ENCODE measurements around the gene KRT39. TPM values are rescaled to one million over a fixed set of nuclear protein-coding genes. Genes with fewer than 3 reads are reported as not detected.
A peak's percentile ranks its signal among the peaks of the same experiment; 100 is the strongest.
"Not testable (repeated sequence)": the region's sequence is repeated elsewhere in the genome, so short reads cannot be mapped to it uniquely, and the experiment has no call there.

KRT39 gene
- total RNA-seq, 1 experiment from 2014 or later, result not detected

DNA sequence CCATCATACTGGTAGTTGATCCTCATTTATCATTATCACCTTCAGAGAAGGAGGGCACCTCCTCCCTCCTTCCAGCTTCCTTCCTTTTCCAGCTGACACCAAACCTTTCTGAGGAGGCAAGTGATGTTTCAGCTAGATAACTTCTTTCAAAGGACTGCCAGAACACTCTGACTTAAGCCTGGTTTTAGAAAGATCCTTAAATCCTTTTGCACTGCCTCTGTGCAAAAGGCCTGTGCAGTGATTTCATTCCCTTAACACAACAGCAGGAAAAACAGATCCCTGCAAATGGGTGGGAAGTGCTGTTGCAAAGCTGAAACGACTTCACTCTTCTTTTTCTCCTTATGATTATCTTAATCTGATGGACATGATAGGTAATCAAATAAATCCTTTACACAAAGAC lies 22.2 kb downstream of the KRT39 start:
- no peak for DNase-seq (ENCODE audit: extremely low read depth, low read depth)

DNA sequence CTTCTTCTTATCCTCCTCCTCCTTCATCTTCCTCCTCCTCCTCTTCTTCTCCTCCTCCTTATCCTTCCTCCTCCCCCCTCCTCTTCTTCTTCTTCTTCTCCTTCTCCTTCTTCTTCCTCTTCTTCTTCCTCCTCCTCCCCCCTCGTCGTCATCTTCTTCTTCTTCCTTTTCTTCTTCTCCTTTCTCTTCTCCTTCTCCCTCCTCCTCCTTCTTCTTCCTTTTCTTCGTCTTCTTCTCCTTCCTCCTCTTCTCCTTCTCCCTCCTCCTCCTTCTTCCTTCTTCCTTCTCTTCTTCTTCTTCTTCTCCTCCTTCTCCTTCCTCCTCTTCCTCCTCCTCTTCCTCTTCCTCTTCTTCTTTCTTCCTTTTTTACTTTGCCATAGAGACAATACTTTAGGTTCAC lies 24.2 kb downstream of the KRT39 start:
- no peak for DNase-seq (ENCODE audit: extremely low read depth, low read depth)

DNA sequence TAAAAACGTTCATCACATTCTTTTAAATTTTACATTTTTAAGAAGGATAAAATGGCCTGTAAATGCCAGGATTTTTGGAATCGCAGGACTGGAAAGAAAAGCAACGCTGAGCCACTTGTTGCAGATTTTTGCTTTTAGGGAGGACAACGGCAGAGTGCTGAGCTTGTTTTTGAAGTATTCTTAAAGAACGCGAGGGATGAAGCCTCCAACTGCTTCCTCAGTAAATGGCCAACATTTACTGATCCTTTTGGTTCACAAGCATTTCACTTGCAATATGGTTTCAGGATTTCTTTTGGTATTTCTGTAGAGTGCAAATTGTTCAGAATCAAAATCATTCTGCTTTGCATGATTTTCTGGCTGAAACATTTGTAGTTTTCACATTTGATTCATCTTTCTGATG lies 26.5 kb downstream of the KRT39 start:
- no peak for DNase-seq (ENCODE audit: extremely low read depth, low read depth)

DNA sequence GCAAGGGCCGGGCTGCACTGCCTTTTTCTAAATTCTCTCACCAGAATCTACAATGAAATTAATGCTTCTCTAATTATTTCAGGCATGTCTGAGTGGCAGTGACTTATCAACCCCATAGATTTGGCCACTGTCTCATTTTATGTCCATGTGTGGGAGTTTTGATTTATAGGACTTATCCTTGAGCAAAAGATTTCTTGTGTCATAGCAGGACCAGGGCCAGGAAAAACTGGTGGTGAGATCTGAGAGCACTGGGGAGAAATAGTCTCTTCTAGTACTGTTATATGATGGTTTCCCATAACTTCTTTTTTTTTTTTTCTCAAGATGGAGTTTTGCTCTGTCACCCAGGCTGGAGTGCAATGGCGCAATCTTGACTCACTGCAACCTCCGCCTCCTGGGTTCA lies 27.8 kb downstream of the KRT39 start:
- no peak for DNase-seq (ENCODE audit: extremely low read depth, low read depth)

DNA sequence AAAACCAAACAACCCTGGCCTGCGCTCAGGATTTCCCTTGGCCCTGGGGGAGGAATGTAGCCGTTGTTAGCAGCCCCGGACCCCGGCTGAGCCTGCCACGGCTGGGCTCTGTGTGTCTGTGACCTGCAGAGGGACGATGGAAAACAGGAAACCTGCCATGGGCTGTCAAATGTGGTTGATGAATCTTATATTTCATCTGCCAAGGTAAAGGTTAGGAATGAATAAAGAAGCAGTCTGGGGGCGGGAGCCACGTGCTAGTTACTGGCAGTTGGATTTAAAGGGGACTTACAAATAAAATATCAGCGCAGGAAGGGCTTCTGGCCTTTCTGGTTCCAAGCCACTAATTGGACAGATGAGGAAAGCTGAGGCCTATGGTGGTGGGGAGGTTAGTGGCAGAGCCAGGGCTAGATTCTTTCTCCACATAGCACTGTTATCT lies 29.3 kb downstream of the KRT39 start, which contains the start of gene KRT23:
TSS of gene KRT23 (minus strand) at position 263 of the 436 bp plus-strand sequence. CDS start 1,043 bp downstream, outside the sequence.
- no peak for DNase-seq (ENCODE audit: extremely low read depth, low read depth)

DNA sequence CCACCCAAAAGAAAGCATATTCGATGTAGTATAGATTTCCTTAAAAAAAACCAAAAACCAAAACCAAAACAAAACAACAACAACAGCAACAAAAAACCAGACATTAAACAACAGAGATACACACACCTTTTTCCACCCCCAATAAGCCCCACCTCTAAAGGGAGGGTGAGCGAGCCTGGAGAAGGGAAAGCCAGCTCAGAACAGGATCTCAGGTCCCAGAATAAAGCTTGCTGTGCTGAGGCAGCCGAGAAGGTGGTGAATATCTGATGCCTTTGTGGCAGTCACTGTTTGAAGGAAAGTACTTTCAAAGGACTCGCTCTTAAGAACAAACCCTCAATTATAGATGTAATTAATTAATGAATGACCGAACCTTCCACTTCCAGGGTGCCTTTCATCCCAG lies 29.8 kb downstream of the KRT39 start:
- no peak for DNase-seq (ENCODE audit: extremely low read depth, low read depth)

DNA sequence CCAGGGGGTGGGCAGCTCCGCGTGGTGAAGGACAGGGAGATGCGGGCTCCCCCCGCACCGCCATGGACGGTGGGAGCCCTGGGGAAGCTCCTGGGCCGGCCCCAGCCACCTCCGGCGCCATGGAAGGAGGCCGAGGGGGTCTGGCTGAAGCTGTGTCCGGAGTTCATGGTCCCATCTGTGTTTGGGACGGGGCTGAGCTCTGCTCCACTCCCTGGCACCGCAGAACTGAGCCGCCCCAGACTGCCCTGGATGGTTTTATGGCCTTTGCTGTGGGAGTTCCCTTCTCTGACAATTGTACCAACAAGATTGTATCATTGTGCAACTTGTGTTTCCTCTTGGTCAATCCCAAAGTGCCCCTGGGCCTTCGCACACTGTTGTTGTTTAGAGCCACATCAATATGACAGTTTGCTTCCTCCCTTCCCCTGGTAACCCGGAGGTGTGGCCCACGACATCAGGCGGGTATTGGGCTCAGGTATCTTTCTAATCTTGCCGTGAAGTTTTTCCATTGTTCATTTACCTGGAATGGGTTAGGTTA lies 30.2 kb downstream of the KRT39 start:
- no peak for DNase-seq (ENCODE audit: extremely low read depth, low read depth)

DNA sequence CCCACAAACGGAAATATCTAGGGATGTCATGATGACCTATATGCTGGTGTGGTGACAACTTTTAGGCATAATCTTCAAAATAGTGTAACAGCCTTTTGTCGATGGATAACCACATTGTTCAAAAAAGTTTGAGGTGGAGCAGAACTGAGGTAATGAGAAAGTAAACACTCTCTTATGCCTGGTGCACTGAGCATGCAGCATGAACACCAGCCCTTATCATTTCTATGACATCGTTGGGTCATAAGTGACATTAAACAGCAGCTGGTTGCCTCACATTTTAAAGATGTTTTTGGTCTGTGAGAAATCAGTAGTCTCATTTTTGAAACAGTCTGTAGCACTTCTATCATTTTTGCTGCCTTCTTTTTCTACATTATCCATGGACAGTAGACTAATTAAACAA lies 31.1 kb downstream of the KRT39 start:
- DNase-seq (ENCODE audit: extremely low read depth, low read depth), result no peak

DNA sequence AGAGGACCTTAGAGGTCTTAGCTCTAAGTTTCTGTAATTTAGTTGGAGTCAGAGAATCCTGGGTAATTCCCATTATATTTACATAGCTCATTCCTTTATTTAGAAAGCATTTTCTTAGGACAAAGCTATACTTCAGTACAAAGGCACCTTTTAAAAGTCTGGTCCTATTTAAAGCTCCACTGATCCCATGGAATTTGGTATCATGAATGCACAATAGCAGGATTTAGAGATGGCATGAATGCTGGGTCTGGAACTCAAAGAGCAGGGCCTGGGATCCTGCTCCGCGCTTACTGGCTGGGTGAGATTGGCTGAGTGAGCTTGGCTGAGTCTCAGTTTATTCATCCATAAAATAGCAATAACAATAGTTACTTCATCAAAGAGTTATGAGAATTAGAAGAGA lies 34.1 kb downstream of the KRT39 start:
- no peak for DNase-seq (ENCODE audit: extremely low read depth, low read depth)

DNA sequence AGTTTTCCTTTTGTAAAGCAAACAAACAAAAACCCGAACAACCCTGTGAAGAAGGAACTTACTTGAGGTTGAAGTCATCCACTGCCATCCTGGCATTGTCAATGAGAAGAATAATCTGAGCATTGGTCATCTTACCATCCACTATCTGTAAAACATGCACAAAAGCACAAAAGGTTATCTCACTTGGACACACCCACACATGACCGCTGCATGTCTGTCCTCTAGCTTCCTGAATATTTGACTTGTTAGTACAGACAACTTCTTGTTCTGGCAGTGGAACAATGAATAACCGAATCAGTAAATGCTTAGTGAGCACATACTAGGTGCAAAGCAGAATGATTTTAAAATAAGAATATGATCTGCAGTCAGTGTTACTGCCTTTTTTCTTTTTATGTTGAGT lies 35.4 kb downstream of the KRT39 start:
- no peak for DNase-seq (ENCODE audit: extremely low read depth, low read depth)

DNA sequence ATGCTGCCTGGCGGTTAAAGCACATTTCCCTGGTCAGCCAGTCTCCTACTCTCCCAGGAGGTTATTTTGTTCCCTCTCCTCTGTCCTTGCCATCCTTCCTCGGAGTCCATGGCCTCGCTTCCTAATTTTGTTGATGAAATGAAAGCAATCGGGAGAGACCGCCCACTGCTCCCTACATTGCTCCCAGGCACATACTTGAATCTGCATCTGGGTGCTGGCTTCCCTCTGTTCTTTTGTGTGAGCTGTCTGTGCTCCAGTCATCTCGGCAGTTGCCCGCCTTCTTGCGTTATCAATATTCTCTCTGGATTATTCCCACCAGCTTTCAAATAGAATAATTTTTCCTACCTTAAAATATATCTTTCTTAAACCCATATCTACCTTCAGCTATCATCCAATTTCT lies 40.4 kb downstream of the KRT39 start:
- DNase-seq (ENCODE audit: extremely low read depth, low read depth), result no peak

DNA sequence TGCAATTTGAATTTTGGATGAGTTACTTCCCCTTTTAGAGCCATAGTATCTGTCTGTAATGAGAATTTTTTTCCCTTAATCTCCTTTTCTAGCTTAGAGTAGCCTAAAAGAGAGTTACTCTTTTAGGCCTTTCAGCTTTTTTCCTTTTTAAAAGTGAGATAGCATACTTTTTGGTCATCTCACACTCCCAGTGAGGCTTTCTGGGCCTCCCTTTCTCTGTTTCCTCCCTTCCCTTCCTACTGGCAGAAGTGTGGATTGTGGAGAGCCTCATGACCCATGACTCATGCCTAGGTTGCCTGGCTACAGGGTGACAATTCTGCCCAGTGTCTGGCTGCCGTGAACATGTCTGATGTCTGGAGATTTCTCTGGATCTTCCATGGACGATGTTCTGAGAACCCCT lies 44.5 kb downstream of the KRT39 start:
- DNase-seq (ENCODE audit: extremely low read depth, low read depth), result peak; percentile 38

DNA sequence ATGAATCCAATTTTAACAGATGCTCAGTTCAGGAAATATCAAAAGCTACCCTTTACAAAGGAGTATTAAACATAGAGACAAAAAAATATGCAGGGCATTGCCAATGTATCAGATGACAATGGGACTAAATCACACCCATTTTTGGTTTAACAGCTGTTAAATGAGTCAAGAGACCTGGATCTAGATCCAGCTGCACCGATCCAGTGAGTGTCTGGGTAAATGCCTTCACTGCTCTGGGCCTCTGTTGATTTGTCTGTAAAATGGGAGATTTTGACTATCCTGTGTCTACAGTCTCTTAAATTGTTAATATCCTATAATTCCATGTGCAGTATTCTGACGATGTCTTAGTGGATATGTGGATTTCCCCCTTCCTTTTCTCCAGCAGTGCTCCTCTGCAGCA lies 45.7 kb downstream of the KRT39 start:
- no peak for DNase-seq (ENCODE audit: extremely low read depth, low read depth)

DNA sequence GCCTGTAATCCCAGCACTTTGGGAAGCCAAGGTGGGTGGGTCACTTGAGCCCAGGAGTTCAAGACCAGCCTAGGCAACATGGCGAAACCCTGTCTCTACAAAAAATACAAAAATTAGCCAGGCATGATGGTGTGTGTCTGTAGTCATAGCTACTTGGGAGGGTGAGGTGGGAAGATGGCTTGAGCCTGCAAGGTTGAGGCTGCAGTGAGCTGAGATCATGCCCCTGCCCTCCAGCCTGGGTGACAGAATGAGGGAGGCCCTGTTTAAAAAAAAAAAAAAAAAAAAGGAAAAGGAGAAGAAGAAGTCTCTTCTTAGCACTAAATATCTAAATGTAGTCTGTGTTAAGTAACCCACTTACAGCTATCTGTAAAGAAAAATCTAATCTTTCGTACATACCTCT lies 49.6 kb downstream of the KRT39 start:
- not testable (repeated sequence) for DNase-seq (ENCODE audit: extremely low read depth, low read depth)

DNA sequence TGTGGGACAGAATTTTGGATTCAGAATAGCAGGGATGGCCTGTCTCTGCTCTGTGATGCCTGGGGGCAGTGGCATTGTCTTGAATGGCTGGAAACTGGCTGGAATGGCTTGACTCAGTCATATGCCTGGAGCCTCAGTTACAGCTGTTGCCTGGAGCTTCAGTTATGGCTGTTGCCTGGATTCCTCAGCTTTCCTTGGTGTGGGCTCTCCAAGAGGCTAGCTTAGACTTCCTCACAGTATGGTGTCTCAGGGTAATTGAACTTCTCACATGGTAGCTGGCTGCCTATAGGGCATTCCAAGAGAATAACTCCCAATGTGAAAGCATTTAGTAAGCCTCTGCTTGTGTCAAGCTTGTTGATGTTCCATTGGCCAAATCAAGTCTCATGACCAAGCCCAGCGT lies 50.4 kb downstream of the KRT39 start:
- DNase-seq (ENCODE audit: extremely low read depth, low read depth), result no peak

DNA sequence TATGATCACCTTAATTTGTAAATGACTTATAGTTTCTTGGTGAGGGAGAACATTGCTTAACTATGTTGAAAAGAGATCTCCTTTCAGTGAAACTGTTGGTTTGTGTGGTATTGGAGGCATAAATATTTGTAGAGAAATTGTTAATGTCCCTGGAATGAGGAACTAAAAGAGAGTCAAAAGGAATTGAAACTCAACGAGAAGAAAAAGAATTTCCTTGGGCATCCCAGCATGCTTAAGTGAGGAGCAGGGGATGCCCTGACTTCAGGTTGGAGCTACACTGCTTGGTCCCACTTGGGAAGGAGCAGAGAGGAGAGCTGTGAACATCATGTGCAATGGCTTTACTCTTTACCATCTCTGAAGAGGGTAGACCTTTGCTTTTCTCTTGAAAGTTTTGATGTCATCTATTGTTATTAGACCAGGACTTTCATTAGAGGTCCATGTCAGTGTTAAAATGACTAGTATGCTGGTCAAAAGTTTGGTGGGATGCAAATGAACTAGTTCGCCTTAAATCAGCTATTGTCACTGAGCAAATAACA lies 51.0 kb downstream of the KRT39 start:
- DNase-seq (ENCODE audit: extremely low read depth, low read depth), result no peak

DNA sequence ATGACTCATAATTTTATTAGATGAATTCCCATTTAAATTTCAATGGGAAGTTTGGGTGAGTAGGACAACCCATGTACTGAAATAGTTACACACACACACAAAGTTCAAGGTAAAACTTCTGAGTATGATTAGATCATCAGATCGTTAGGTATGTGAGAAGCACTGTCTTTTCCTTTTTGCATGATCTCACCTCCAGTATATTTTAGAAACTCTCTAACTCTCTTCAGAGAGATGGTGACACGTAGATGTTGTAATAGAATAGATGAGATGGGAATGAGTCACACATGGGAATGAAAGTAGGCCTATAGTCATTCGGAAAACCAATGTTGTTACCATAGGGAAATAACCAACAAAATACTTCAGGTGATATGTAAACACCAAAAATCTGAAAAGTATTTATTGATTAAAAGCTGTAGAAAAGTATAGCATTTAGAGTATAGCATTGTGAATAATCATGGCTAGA lies 51.5 kb downstream of the KRT39 start:
- peak; percentile 9 for DNase-seq (ENCODE audit: extremely low read depth, low read depth)

DNA sequence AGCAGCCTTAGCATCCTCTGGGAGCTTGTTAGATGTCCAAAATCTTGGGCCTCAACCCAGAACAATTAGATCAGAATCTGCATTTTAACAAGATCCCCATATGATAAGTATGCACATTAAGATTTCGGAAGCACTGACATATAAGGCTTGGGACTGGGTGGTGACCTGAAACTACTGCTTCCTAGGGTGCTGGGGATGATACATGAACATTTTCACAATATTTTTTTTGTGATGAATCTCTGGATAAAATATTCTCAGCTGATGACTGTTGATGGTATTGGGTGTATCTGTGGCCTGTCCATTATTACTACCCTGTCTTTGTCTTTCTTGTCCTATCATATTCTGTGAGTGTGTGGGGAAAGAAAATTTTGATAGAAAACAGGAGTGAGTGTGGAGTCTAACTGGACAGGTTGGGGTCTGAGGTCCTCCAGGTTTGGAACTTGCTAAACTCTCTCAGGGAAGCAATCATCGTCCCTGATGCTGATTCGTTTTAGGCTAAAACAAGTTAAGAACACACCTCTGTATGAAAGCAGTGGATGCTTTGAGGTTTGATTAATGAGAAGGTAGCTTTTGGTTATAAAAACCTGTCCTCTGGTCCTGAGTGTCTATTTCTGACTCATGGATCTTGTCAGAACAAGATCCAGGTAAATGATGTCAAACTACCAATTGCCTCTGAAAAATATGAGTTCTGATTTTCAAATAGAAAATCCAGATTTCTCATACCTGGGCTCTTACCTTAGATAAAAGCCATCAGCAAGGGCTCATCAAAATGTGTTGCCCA lies 52.5 kb downstream of the KRT39 start:
- no peak for DNase-seq (ENCODE audit: extremely low read depth, low read depth)

DNA sequence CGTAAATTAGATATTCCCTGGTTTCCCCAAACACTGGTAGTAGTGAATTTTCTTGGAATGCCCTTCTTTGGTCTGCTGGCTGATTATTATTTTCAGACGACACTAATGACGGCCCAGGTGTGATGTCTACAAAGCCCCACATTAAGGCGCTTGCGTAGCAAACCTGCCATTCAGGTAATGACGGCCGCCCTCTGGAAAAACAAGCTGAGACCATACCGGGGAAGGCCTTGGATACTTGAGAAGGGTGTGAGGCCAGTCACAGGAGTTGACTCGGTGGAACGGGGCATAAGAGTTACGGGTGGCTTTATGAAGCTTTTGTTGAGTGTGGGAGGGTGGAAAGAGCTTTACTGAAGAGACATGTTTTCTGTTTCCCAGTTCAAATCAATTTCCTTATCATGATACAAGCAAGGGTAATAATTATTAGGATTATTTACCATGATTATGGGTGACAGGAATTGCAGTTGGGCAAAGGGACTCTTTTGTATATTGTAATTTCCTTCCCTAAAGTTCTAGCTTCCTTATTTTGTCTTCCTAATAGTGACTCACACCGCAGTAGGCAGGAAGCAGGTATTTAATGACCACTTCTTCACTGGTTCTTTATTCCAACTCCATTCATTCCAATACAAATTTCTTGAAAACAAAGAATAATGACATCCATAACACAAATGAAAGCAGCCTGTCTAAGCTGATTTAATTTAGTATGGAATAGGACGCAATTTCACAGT lies 54.1 kb downstream of the KRT39 start:
- no peak for DNase-seq (ENCODE audit: extremely low read depth, low read depth)

DNA sequence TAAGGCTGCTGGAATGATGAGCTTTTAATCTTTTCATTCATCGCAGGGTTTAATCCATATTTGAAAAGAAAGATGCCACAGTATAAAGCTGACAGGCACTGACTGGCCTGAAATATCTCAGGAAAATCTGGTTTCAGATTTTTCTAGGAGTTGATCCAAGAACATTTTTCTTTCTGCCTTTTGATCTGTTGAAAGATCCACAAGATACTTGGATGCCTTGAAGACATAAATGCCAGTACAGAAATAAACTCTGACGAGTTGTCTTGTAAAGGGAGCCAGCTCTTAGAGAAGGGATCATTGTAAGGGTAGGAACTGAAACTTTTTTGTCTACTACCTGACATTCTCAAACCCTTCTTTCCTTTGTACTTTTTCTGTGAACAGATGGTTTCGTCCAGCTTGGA lies 56.3 kb downstream of the KRT39 start:
- no peak for DNase-seq (ENCODE audit: extremely low read depth, low read depth)

DNA sequence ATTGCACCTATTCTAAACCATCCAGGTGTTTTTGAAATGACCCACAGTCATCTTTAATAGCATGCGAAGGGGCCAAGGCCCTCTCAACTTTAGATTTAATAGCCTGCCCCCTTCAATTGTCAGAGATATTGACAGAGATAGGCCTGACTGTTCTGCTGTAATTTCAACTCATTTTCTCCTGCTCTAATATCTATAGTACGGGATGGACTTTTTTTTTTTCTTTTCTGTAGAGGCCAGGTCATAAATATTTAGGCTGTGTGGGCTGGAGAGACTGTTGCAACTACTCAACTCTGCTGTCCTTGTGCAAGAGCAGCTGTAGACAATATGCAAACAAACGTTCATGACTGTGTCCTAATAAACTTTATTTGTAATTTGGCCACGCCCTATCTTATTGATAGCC lies 57.0 kb downstream of the KRT39 start:
- no peak for DNase-seq (ENCODE audit: extremely low read depth, low read depth)

DNA sequence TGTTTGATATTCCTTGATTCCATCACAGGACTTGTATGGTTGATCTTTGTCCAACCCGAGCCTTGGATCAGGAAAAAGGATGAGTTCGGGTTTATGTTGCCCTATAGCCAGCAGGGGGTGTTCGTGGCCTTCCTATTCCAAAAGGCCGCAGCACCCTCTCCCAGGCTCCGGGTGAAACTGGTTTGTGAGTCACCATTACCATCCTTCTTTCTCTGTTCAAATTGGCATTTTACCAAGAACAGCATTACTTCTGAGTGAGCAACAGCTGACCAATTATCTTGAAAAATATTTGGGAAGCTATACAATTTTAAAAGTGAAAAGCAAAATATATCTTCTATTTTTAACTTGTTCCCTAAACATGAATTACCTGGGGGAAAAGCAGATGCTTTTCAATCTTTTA lies 57.4 kb downstream of the KRT39 start:
- DNase-seq (ENCODE audit: extremely low read depth, low read depth), result peak; percentile 91

Measured in NCI-H460 (cell line).